Placental pericyte (primary cell): ENCODE measurements around the gene TUBB8B. TPM values are rescaled to one million over a fixed set of nuclear protein-coding genes. Genes with fewer than 3 reads are reported as not detected.

ENCODE experiments used
- small RNA-seq: library from RNA; depleted of rRNA; stranded (forward); fragments of <200 nt; gene quantifications from one replicate; pipeline ENCODE3, GENCODE V24; 2012; ENCODE audit warnings: low replicate concordance
- total RNA-seq: library from RNA; depleted of rRNA; stranded (reverse); fragments of >200 nt; gene quantifications from 2 replicates; pipeline ENCODE4 v1.2.3, GENCODE V29; 2012

Gene TUBB8B
- not detected in 2 replicates for total RNA-seq

GRCh38 chr18:49176-49665 is at the start of gene TUBB8B:
Gene TUBB8B, minus strand, starts transcription at chr18:49615. Its CDS starts 58 bp downstream, at chr18:49557.

Small RNAs within 50 kb of the gene (small RNA-seq; reads per million reads assigned to genes)
- not detected for gene AP001005.2

Other genes with a start within 250 kb of the TUBB8B start
- 23.2 and 32.6 TPM in 2 replicates for gene USP14, start 108.9 kb upstream of the TUBB8B start, total RNA-seq
- 19.7 and 49.2 TPM in 2 replicates for gene THOC1, start 218.4 kb upstream of the TUBB8B start, total RNA-seq